ENCODE data around the gene RUVBL1.

Gene RUVBL1

GRCh38 chr3:128081226-128081625 is 42.4 kb downstream of the RUVBL1 start:
- TF ChIP-seq CTCF (IDR thresholded peaks at IDR 0.05; ENCODE audit: low read depth, low read length) = no peak
- H3K4me3 ChIP-seq (ENCODE audit: low read depth, low read length) = no peak overlapping the region
- no peak for DNase-seq (ENCODE audit: low read depth, low spot score)
- in situ Hi-C loops (cut with HindIII; ENCODE audit: low sequenced_read_pairs) = no loop called here

GRCh38 chr3:128080323-128081080 is 43.1 kb downstream of the RUVBL1 start:
- in situ Hi-C loops (cut with HindIII; ENCODE audit: low sequenced_read_pairs) = no loop called here
- peak; percentile 84 for DNase-seq (ENCODE audit: low read depth, low spot score)
- no peak for TF ChIP-seq CTCF (IDR thresholded peaks at IDR 0.05; ENCODE audit: low read depth, low read length)
- no peak overlapping the region for H3K4me3 ChIP-seq (ENCODE audit: low read depth, low read length)

GRCh38 chr3:128079823-128080222 is 43.8 kb downstream of the RUVBL1 start:
- no peak for TF ChIP-seq CTCF (IDR thresholded peaks at IDR 0.05; ENCODE audit: low read depth, low read length)
- no peak overlapping the region for H3K4me3 ChIP-seq (ENCODE audit: low read depth, low read length)
- no peak for DNase-seq (ENCODE audit: low read depth, low spot score)
- in situ Hi-C loops (cut with HindIII; ENCODE audit: low sequenced_read_pairs) = no loop called here

- in situ Hi-C loops (cut with HindIII; ENCODE audit: low sequenced_read_pairs) = no loop called here
- H3K4me3 ChIP-seq (ENCODE audit: low read depth, low read length) = no peak overlapping the region
- TF ChIP-seq CTCF (IDR thresholded peaks at IDR 0.05; ENCODE audit: low read depth, low read length) = no peak
- no peak for DNase-seq (ENCODE audit: low read depth, low spot score)
These were observed 44.7 kb downstream of the RUVBL1 start for GRCh38 chr3:128078875-128079274.

- no peak for DNase-seq (ENCODE audit: low read depth, low spot score)
- no peak for TF ChIP-seq CTCF (IDR thresholded peaks at IDR 0.05; ENCODE audit: low read depth, low read length)
- in situ Hi-C loops (cut with HindIII; ENCODE audit: low sequenced_read_pairs) = no loop called here
- no peak overlapping the region for H3K4me3 ChIP-seq (ENCODE audit: low read depth, low read length)
These were observed 45.3 kb downstream of the RUVBL1 start for GRCh38 chr3:128078322-128078721.

GRCh38 chr3:128077665-128078064 is 45.9 kb downstream of the RUVBL1 start:
- no peak for TF ChIP-seq CTCF (IDR thresholded peaks at IDR 0.05; ENCODE audit: low read depth, low read length)
- in situ Hi-C loops (cut with HindIII; ENCODE audit: low sequenced_read_pairs) = no loop called here

More at GRCh38 chr3:128077665-128078064, 45.9 kb downstream of the RUVBL1 start:
- no peak for DNase-seq (ENCODE audit: low read depth, low spot score)
- no peak overlapping the region for H3K4me3 ChIP-seq (ENCODE audit: low read depth, low read length)
